PC-9 (cell line): ENCODE results near the gene CFAP91. TPM values are rescaled to one million over a fixed set of nuclear protein-coding genes. Genes with fewer than 3 reads are reported as not detected.

Source experiments
- BruUV-seq: library from RNA; stranded (reverse); fragments of 400-500 nt; replicated peaks from 2 replicates; lab custom pipeline; 2021; lab: Mats Ljungman, UMichigan
- CTCF ChIA-PET: fragments of 300-600 bp; sonication (Branson Sonifier 250); formaldehyde crosslinking; loops from one replicate; lab custom pipeline; 2022; ENCODE audit warnings: antibody characterized with exemption; lab: Charles Lee
- POLR2A ChIA-PET: fragments of 300-600 bp; sonication (Branson Sonifier 250); formaldehyde crosslinking; loops from one replicate; lab custom pipeline; 2022; ENCODE audit warnings: antibody characterized with exemption; ENCODE audit not compliant: unreplicated experiment; lab: Charles Lee
- DNase-seq, 2 experiments: peaks; one replicate each; pipeline versions ENCODE4 v3.0.0 to v3.0.0-alpha.2; 2015 to 2022; ENCODE audit warnings: mixed read lengths in 1 of 2
- H2AFZ ChIP-seq: fragments of 200-600 bp; sonication (generic); 2 replicates; pipeline ENCODE4 v1.8.1; 2017; ENCODE audit warnings: antibody characterized with exemption
- H3F3A ChIP-seq: fragments of 200-600 bp; sonication (generic); 2 replicates; pipeline ENCODE4 v1.8.1; 2017; ENCODE audit warnings: antibody characterized with exemption, mild to moderate bottlenecking, low read depth; ENCODE audit not compliant: insufficient read depth
- H3K27ac ChIP-seq: fragments of 200-600 bp; sonication (generic); 2 replicates; pipeline ENCODE4 v1.6.1; 2016; ENCODE audit warnings: mixed run types
- H3K27me3 ChIP-seq: fragments of 200-600 bp; sonication (generic); 2 replicates; pipeline ENCODE4 v1.6.1; 2016; ENCODE audit warnings: low read depth, mixed run types; ENCODE audit not compliant: insufficient read depth
- H3K36me3 ChIP-seq: fragments of 200-600 bp; sonication (generic); 2 replicates; pipeline ENCODE4 v1.6.1; 2016; ENCODE audit warnings: low read depth, mixed run types
- H3K4me1 ChIP-seq: fragments of 200-600 bp; sonication (generic); replicated peaks from 2 replicates; pipeline ENCODE4 v1.6.1; 2016; ENCODE audit warnings: mixed run types; ENCODE audit not compliant: insufficient read depth
- H3K4me2 ChIP-seq: fragments of 200-600 bp; sonication (generic); 2 replicates; pipeline ENCODE4 v1.6.1; 2017; ENCODE audit warnings: mixed run types
- H3K4me3 ChIP-seq: fragments of 200-600 bp; sonication (generic); 2 replicates; pipeline ENCODE4 v1.6.1; 2016; ENCODE audit warnings: mixed run types
- H3K79me2 ChIP-seq: fragments of 200-600 bp; sonication (generic); 2 replicates; pipeline ENCODE4 v1.6.1; 2017; ENCODE audit warnings: low read depth, mixed run types
- H3K9me2 ChIP-seq: fragments of 200-600 bp; sonication (generic); 2 replicates; pipeline ENCODE4 v1.8.1; 2017; ENCODE audit warnings: mild to moderate bottlenecking; ENCODE audit not compliant: insufficient read depth
- H3K9me3 ChIP-seq: fragments of 200-600 bp; sonication (generic); 2 replicates; pipeline ENCODE4 v1.8.1; 2016; ENCODE audit warnings: low read depth; ENCODE audit not compliant: insufficient read depth
- H4K20me1 ChIP-seq: fragments of 200-600 bp; sonication (generic); 2 replicates; pipeline ENCODE4 v1.8.1; 2017; ENCODE audit not compliant: insufficient read depth
- CTCF ChIP-seq: fragments of 200-600 bp; sonication (generic); conservative IDR thresholded peaks from 2 replicates; pipeline ENCODE4 v1.6.1; 2017; ENCODE audit warnings: mixed run types, antibody characterized with exemption, mild to moderate bottlenecking, moderate library complexity
- EZH2 ChIP-seq: fragments of 200-600 bp; sonication (generic); IDR thresholded peaks from 2 replicates; pipeline ENCODE4 v1.8.0; 2017; ENCODE audit warnings: antibody characterized with exemption, low read depth
- intact Hi-C: fragments of 100-400 bp; cut with micrococcal nuclease; formaldehyde crosslinking; loops from one replicate; pipeline ENCODE4 v1.10.0; 2022; ENCODE audit not compliant: unreplicated experiment
- total RNA-seq: library from RNA; stranded (reverse); gene quantifications from 2 replicates; pipeline ENCODE4 v1.2.3, GENCODE V29; 2021

The CFAP91 gene
- total RNA-seq, 1 experiment from 2014 or later = 1.2 TPM

GRCh38 chr3:119690043-119690656 lies 12.7 kb upstream of the CFAP91 start:
- peak; percentile 69 for TF ChIP-seq CTCF
- no peak for TF ChIP-seq EZH2
- Histone ChIP-seq H3K9me3 (no peaks in the 10 kb centered on the region), H4K20me1 (no peaks in the 10 kb centered on the region), H3K79me2 (no peaks in the 10 kb centered on the region), H3K9me2 (no peaks in the 10 kb centered on the region; the same call in 1 of the 2 replicates), H3K4me2 (no peak overlapping the region), H2AFZ (no peak overlapping the region; the same call in 1 of the 2 replicates), H3K4me3 (no peak overlapping the region), H3K27me3 (no peaks in the 10 kb centered on the region), H3F3A (no peaks in the 10 kb centered on the region), H3K27ac (no peak overlapping the region), H3K4me1 (no peaks in the 10 kb centered on the region), H3K36me3 (no peaks in the 10 kb centered on the region)
- ChIA-PET POLR2A (no interaction called here), CTCF (no interaction called here)
- no TSS peak for BruUV-seq
- DNase-seq = no peak
- intact Hi-C loops = no loop called here

GRCh38 chr3:119695480-119695879 lies 7.3 kb upstream of the CFAP91 start:
- Histone ChIP-seq H3K27me3 (no peaks in the 10 kb centered on the region), H3K9me2 (no peaks in the 10 kb centered on the region; the same call in 1 of the 2 replicates), H3K27ac (no peak overlapping the region), H3K79me2 (no peaks in the 10 kb centered on the region), H3K4me3 (peak overlapping the region; percentile 24; the same call in 1 of the 2 replicates), H3F3A (no peaks in the 10 kb centered on the region), H3K9me3 (0 out of 2 replicates have a peak, but pooled peaks cover 8% of the 10 kb centered on the region), H3K36me3 (no peaks in the 10 kb centered on the region), H2AFZ (peak overlapping the region; percentile 66), H3K4me2 (peak overlapping the region; percentile 47; the same call in 1 of the 2 replicates), H4K20me1 (no peaks in the 10 kb centered on the region), H3K4me1 (no peaks in the 10 kb centered on the region)
- TF ChIP-seq CTCF = no peak
- TF ChIP-seq EZH2 = no peak
- intact Hi-C loops = no loop called here
- no peak for DNase-seq
- no TSS peak for BruUV-seq
- ChIA-PET POLR2A (interaction anchor here (0.6 to 0.9 kb wide), 4 partner anchors 11 to 403 kb away, joined by 3 to 12 read pairs (median 8); no protein-coding TSS in a partner anchor), CTCF (interaction anchor here (0.5 kb wide), 1 partner anchor 318 kb away, joined by 5 read pairs; no protein-coding TSS in a partner anchor)

- Histone ChIP-seq H3K27me3 (no peaks in the 10 kb centered on the region), H2AFZ (no peak overlapping the region), H4K20me1 (no peaks in the 10 kb centered on the region), H3K36me3 (no peaks in the 10 kb centered on the region), H3F3A (no peaks in the 10 kb centered on the region), H3K4me1 (no peaks in the 10 kb centered on the region), H3K4me3 (no peak overlapping the region), H3K79me2 (no peaks in the 10 kb centered on the region), H3K4me2 (no peak overlapping the region), H3K27ac (no peak overlapping the region), H3K9me3 (0 out of 2 replicates have a peak, but pooled peaks cover 8% of the 10 kb centered on the region), H3K9me2 (no peaks in the 10 kb centered on the region; the same call in 1 of the 2 replicates)
- intact Hi-C loops = no loop called here
- POLR2A ChIA-PET = no interaction called here
- no TSS peak for BruUV-seq
- TF ChIP-seq CTCF (no peak), EZH2 (no peak)
- DNase-seq = no peak
- CTCF ChIA-PET = no interaction called here
These were observed 5.4 kb upstream of the CFAP91 start for GRCh38 chr3:119697394-119697793.
